ENCODE measurements around the gene ZC2HC1B. TPM values are rescaled to one million over a fixed set of nuclear protein-coding genes. Genes with fewer than 3 reads are reported as not detected.

ZC2HC1B gene
- total RNA-seq, 1 donor from 2014 or later, result not detected

DNA sequence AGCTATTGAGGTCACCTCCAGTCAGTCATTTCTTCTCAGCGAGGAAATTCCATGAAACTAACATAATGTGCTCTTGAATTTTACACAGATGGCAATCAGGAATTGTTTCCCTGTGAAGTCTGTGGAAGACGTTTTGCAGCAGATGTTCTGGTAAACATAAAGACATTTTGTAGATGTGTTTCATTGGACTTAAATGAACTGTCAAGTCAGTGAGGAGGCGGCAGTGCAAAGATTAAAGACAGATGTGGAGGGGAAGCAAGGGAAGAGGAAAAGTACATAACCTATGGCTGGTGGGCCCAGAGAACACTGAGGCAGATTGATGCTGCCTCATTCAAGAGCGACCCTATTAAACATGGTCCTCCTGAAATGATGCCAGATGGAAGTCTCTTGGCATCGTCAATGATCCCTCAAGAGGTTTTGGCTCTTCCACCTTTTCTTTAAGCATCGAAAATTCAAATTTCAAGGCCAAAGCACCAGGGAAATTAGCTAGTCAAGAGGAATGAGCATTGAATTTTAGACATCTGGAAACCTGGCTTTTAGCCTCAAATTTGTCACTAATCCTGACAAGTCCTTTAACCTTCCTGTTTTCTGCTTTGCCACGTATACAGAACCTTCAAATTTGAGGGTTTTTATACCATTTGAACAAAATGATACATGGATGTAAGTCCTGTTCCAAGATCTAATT lies 20.1 kb downstream of the ZC2HC1B start:
- H3K4me2 ChIP-seq, result no peak overlapping the region
- H4K20me1 ChIP-seq (ENCODE audit: low read depth), result no peaks in the 10 kb centered on the region
- Mint-ChIP-seq H3K4me1 (no peaks in the 10 kb centered on the region), H3K27ac (no peak overlapping the region), H3K4me3 (no peak overlapping the region), H3K36me3 (peaks cover 2% of the 10 kb centered on the region), H3K9me3 (peaks cover 3% of the 10 kb centered on the region), H3K27me3 (ENCODE audit: insufficient read depth, low read depth) (no peaks in the 10 kb centered on the region)
- no peaks in the 10 kb centered on the region for H3F3A ChIP-seq (ENCODE audit: low read depth)
- no peaks in the 10 kb centered on the region for H3K27me3 ChIP-seq
- DNase-seq (ENCODE audit: low spot score), result no peak
- H3K27ac ChIP-seq, result no peak overlapping the region
- no peak overlapping the region for H3K4me3 ChIP-seq
- H3K9ac ChIP-seq, result no peak overlapping the region
- no peaks in the 10 kb centered on the region for H3K4me1 ChIP-seq
- no peaks in the 10 kb centered on the region for H3K9me3 ChIP-seq (ENCODE audit: low read depth)
- TF ChIP-seq, protein P1, sequence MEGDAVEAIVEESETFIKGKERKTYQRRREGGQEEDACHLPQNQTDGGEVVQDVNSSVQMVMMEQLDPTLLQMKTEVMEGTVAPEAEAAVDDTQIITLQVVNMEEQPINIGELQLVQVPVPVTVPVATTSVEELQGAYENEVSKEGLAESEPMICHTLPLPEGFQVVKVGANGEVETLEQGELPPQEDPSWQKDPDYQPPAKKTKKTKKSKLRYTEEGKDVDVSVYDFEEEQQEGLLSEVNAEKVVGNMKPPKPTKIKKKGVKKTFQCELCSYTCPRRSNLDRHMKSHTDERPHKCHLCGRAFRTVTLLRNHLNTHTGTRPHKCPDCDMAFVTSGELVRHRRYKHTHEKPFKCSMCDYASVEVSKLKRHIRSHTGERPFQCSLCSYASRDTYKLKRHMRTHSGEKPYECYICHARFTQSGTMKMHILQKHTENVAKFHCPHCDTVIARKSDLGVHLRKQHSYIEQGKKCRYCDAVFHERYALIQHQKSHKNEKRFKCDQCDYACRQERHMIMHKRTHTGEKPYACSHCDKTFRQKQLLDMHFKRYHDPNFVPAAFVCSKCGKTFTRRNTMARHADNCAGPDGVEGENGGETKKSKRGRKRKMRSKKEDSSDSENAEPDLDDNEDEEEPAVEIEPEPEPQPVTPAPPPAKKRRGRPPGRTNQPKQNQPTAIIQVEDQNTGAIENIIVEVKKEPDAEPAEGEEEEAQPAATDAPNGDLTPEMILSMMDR (IDR thresholded peaks at IDR 0.05), result no peak
- TF ChIP-seq EZH2phosphoT487 (IDR thresholded peaks at IDR 0.05) (no peak), EZH2 (IDR thresholded peaks at IDR 0.05) (no peak)
- H3K79me2 ChIP-seq (ENCODE audit: low read depth), result no peaks in the 10 kb centered on the region
- H3K36me3 ChIP-seq, result no peaks in the 10 kb centered on the region
- peak overlapping the region; percentile 14 for H2AFZ ChIP-seq (replicated peaks)

DNA sequence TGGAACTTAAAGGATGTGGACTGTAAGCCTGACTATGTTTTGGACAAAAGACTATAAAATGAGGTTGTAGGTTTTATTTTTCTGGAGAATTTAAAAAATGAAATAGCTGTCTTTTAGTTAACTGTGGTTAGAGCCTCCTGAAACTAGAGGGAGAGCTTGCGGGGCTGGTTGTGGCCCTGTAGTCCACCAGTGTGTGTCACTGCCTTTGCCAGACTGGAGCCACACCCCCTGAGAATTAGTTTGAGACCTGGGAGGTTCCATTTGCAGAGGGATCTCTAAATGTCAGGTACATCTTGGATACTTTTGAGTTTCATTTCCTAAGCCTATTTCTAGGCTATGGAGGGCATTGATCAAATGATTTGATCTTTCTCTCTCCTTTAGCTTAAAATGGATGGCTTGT lies 20.8 kb downstream of the ZC2HC1B start:
- Mint-ChIP-seq H3K4me1 (no peaks in the 10 kb centered on the region), H3K27me3 (ENCODE audit: insufficient read depth, low read depth) (no peaks in the 10 kb centered on the region)

DNA sequence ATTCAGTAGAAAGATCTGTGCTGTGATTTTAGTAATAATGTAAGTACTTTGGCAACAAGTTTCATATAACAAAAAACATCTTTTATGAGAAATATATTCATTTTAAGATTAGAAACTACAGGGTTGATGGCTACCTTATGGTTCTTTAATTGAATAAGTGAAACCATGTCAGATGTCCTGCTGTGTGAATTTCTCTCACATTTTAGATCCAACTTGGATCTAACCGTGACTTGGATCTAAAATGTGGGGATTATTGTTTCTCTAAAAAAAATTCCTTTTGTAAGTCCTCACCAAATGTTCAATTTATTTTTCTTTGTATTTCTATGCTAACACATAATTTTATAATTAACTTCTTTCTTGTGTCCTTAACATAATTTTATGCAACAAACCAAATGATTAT lies 30.4 kb downstream of the ZC2HC1B start:
- H3K27me3 Mint-ChIP-seq (ENCODE audit: insufficient read depth, low read depth), result no peaks in the 10 kb centered on the region
- H2AFZ ChIP-seq (replicated peaks), result no peak overlapping the region
- no peaks in the 10 kb centered on the region for H3K36me3 Mint-ChIP-seq
- H3K9me3 Mint-ChIP-seq, result no peaks in the 10 kb centered on the region
- H3K4me2 ChIP-seq, result no peak overlapping the region
- no peaks in the 10 kb centered on the region for H3F3A ChIP-seq (ENCODE audit: low read depth)
- no peaks in the 10 kb centered on the region for H3K9me3 ChIP-seq (ENCODE audit: low read depth)
- H4K20me1 ChIP-seq (ENCODE audit: low read depth), result no peaks in the 10 kb centered on the region
- H3K9ac ChIP-seq, result no peak overlapping the region
- H3K27ac ChIP-seq, result no peak overlapping the region
- H3K27ac Mint-ChIP-seq, result no peak overlapping the region
- no peaks in the 10 kb centered on the region for H3K4me1 ChIP-seq
- no peak overlapping the region for H3K4me3 ChIP-seq
- peaks cover 9% of the 10 kb centered on the region for H3K4me1 Mint-ChIP-seq
- DNase-seq (ENCODE audit: low spot score), result no peak
- TF ChIP-seq EZH2phosphoT487 (IDR thresholded peaks at IDR 0.05), result no peak
- H3K79me2 ChIP-seq (ENCODE audit: low read depth), result no peaks in the 10 kb centered on the region
- H3K27me3 ChIP-seq, result no peaks in the 10 kb centered on the region
- no peaks in the 10 kb centered on the region for H3K36me3 ChIP-seq
- no peak overlapping the region for H3K4me3 Mint-ChIP-seq

More for the DNA sequence above, 20.8 kb downstream of the ZC2HC1B start:
- no peaks in the 10 kb centered on the region for H3K9me3 ChIP-seq (ENCODE audit: low read depth)
- no peak overlapping the region for H3K4me3 Mint-ChIP-seq
- H3K4me1 ChIP-seq, result no peaks in the 10 kb centered on the region
- H3K79me2 ChIP-seq (ENCODE audit: low read depth), result no peaks in the 10 kb centered on the region
- no peak overlapping the region for H3K27ac Mint-ChIP-seq
- peak overlapping the region; percentile 14 for H2AFZ ChIP-seq (replicated peaks)
- DNase-seq (ENCODE audit: low spot score), result no peak
- H3K27me3 ChIP-seq, result no peaks in the 10 kb centered on the region
- no peak overlapping the region for H3K4me2 ChIP-seq
- no peaks in the 10 kb centered on the region for H4K20me1 ChIP-seq (ENCODE audit: low read depth)
- H3K9ac ChIP-seq, result no peak overlapping the region
- H3K4me3 ChIP-seq, result no peak overlapping the region
- H3K36me3 ChIP-seq, result no peaks in the 10 kb centered on the region
- H3K9me3 Mint-ChIP-seq, result peaks cover 3% of the 10 kb centered on the region
- H3F3A ChIP-seq (ENCODE audit: low read depth), result no peaks in the 10 kb centered on the region
- no peak overlapping the region for H3K27ac ChIP-seq
- H3K36me3 Mint-ChIP-seq, result peaks cover 2% of the 10 kb centered on the region
- no peak for TF ChIP-seq EZH2phosphoT487 (IDR thresholded peaks at IDR 0.05)
- TF ChIP-seq EZH2 (IDR thresholded peaks at IDR 0.05), result no peak
- TF ChIP-seq, protein P1 (IDR thresholded peaks at IDR 0.05), result no peak

DNA sequence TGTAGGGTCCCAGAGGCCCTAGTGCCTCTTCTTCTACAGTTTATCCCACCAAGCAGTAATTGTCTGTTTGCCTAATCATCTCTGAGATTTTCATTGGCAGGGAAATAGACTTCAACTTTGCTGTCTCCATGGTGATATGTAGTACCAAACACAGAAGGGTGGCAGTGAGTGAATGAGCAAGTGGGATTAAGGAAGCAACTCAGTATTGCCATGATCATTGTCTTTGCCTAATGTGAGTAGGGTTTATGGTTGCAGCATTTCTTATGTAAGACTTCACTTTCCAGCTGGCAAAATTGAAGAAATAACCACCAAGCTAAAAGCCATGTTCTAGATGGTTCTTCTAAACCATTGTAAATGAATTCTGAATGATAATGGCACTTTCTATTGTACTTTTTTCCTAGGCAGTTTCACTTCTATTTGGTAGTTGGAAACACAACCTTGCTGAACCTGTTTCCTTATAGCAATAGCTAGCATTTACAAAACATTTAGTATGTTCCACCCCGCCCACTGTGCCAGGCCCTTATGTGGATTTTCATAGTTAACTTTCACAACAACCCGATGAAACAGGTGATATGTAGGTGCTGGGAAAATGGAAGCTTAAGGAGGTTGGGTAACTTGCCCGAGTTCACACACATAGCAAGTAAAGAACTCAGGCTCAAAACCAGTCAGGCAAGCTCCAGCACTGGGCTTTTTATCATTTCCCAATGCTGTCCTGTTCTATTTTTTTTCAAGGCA lies 32.0 kb downstream of the ZC2HC1B start:
- Histone ChIP-seq H3K4me2 (no peak overlapping the region), H3K4me1 (no peaks in the 10 kb centered on the region), H3K9ac (no peak overlapping the region), H2AFZ (replicated peaks) (no peak overlapping the region), H3K9me3 (ENCODE audit: low read depth) (no peaks in the 10 kb centered on the region), H3F3A (ENCODE audit: low read depth) (no peaks in the 10 kb centered on the region), H3K79me2 (ENCODE audit: low read depth) (no peaks in the 10 kb centered on the region), H3K27ac (no peak overlapping the region), H4K20me1 (ENCODE audit: low read depth) (no peaks in the 10 kb centered on the region), H3K4me3 (no peak overlapping the region), H3K36me3 (no peaks in the 10 kb centered on the region), H3K27me3 (no peaks in the 10 kb centered on the region)
- H3K27ac Mint-ChIP-seq, result no peak overlapping the region
- TF ChIP-seq EZH2phosphoT487 (IDR thresholded peaks at IDR 0.05) (no peak), EZH2 (IDR thresholded peaks at IDR 0.05) (no peak)
- TF ChIP-seq, protein P1 (IDR thresholded peaks at IDR 0.05), result no peak
- H3K9me3 Mint-ChIP-seq, result no peaks in the 10 kb centered on the region
- DNase-seq (ENCODE audit: low spot score), result no peak
- peaks cover 9% of the 10 kb centered on the region for H3K4me1 Mint-ChIP-seq
- no peaks in the 10 kb centered on the region for H3K36me3 Mint-ChIP-seq
- no peak overlapping the region for H3K4me3 Mint-ChIP-seq
- H3K27me3 Mint-ChIP-seq (ENCODE audit: insufficient read depth, low read depth), result peaks cover 2% of the 10 kb centered on the region
